NCI-H345 treated with DMSO at 0.1 percent for 48 hours (cell line): ENCODE data around the gene LRMDA.
A peak's percentile ranks its signal among the peaks of the same experiment; 100 is the strongest.

Source experiments
- DNase-seq: peaks from one replicate; lab custom pipeline; 2025; ENCODE audit not compliant: unreplicated experiment; lab: John Stamatoyannopoulos, UW

The LRMDA gene

DNA sequence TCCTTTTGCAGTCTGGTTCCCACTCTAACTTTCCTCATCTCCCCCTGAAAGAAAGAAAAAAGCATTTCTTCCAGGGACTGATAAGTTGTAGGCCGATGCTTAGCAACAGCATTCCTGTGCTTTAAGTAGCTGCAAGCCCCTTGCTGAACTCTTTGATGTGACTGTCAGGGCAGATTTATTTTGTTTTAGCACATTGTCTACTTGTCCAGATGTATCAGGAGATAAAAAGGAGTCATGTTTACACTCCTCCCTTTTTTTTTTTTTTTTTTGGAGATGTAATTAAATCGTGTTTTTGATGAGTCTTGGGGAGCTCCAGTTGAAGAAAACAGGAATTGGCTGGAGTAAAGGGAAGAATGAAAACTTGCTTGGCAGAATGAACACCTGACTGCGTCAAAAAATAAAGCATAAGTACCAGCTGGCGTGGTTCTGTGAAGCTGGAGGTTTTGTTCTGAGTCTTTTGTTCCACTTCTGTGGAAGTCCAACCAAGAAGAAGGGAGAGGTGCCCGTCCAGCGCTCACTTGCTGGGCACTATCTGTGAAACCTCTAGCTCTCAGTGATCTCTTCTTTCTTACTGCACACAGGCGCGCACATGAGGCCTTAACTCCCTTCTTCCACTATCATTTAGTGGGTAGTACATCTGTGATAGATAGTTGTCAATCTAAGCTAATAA lies 871.7 kb downstream of the LRMDA start:
- no peak for DNase-seq

DNA sequence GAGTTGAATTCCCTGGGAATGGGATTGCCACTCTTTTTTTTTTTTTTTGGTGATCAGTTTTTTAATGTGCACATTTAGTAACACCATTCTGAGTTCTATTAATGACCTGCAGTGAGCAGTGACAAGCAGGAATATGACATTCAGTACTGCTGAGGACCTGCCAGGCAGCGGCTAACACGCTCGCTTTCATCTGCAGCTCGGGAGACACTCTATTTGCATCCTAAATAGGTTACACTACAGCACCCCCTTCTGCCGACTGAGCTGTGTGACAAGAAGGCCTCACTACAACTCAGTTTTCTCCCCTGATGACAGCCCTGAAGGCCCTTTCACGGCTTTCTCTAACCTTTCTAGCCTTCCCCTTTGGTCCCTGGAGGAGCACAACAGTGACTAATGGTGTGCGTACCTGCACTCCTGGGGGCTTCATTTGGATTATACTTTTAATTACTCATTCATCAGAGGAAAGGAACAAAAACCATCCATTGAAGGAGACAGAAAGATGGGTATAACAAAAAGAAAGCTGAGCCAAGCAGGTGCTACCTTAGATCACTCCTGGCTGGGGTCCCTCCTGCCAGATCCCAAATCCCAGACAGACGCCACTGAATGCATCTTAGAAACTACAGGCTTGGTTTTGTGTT lies 872.4 kb downstream of the LRMDA start:
- DNase-seq, result peak; percentile 75

DNA sequence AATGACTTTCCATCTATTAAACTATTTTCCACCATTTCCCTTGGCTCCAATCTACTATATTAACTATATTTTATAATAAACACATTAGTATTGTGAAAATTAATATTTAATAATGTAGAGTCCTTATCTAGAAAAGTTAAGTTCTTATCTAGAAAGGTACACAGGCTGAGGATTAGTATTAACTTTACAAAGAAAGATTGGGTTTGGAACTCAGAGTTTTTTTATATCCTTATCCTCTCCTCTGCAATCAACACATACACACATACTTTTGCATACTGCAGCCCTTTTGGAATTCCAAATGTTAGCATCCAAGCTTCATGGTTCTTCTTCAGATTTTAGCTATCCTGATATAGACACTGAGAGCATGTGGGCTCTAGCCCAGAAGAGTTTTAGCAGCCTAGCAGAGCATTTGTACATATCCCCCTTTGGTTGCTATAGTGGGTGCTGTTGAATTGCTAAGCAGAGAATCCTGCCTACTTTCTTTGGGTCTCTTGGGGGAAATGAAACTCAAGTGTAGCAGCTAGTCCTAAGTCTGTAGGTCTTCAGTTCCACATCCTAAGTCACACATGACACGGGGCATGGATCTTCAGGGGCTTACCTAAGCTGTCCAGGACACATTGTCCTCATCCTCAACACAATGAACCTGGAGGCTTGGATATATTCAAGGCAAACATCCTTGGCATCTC lies 874.6 kb downstream of the LRMDA start:
- DNase-seq, result no peak

DNA sequence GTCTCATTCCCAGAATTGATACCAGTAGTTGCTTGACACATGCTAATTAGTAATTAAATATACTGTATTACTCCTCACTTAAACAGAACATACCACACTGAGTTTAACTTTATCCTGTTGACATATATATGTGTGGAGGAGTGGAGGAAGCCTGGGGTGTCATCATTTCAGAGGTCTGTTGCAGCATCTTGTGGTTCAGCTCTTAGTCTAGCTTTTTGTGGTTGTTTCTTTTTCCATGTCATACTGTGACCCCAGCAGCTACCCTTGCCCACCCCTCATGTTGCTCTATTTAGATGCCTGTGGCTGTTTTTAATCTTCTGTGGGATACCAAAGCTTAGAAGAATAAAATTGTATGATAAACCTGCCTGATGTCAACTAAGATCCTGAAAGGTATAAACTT lies 875.4 kb downstream of the LRMDA start:
- DNase-seq, result no peak

DNA sequence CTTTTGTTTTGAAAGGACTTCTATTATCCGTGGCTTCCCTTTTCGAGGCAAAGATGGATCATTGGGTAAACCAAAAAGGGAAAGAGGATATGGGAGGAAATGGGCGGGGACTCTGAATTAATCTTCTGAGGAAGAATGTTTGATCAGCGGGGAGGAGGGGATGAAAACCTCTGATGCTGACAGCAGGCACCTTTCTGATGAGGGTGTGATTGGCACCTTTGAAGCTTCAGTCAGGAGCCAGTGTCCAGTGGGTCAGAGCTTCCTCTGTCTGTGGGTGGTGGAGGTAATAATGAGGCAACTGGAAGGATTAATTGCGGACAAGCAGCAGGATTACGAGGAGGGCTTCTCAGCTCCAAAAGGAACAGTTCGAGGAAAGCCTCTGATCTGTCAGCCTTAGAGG lies 877.6 kb downstream of the LRMDA start:
- DNase-seq, result no peak

DNA sequence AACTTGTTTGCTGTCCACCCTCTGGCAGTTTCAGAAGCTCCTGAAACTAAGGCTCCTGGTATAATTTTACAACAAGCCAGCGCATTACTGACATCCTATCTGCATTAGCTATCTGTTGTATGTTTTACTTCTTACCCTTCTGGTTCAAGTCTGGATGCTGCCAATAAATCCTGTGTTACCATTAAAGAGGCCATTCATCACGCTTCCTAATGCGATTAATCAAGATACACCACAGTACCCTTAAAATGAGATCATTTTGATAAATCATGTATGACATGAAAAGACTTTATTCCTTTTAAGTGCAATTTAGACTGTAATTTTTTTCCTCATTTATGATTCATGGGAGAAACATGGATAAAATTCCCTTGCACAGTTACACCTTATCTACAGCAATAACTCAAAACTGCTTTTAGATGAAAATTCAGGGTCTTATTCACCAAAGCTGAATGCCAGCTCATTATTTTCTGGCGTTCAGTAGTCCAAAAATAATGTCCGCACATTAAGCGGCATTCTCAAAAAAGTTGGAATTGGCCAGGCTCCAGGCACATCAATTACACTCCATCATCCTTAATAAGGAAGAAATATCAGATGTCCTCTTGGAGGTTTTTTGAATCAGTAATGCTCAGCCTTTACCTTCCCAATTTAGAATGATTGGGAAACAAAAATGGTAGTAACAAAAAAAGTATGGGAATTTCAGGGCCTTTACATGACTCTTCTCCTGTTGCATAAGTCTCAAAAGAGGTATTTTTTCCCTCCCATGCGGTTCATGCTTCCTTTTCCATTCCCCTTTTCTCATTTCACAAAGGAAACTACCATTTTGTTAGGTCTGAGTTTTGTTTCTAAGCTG lies 878.5 kb downstream of the LRMDA start:
- DNase-seq, result no peak

DNA sequence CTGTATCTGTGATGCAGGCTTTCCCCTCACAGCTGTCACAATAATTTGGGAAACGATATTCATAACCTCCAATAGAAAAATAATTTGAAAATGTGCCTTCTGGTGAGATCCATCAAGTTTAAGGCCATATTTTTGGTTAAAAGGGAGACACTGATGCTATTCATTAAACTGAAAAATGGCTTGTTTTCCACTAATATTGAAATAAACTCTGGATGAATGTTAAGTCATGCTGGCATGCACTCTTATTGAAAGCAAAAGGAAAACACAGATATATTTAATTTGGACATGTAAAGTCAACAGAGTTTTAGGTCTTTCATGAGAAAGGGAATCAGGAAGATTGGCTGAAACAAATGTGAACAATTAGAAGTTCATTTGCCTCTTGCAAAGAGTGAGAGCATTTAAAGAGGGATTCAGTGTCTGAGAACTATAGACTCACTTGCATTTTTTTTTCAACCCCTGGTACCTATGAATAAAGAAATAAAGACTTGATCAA lies 879.2 kb downstream of the LRMDA start:
- no peak for DNase-seq

DNA sequence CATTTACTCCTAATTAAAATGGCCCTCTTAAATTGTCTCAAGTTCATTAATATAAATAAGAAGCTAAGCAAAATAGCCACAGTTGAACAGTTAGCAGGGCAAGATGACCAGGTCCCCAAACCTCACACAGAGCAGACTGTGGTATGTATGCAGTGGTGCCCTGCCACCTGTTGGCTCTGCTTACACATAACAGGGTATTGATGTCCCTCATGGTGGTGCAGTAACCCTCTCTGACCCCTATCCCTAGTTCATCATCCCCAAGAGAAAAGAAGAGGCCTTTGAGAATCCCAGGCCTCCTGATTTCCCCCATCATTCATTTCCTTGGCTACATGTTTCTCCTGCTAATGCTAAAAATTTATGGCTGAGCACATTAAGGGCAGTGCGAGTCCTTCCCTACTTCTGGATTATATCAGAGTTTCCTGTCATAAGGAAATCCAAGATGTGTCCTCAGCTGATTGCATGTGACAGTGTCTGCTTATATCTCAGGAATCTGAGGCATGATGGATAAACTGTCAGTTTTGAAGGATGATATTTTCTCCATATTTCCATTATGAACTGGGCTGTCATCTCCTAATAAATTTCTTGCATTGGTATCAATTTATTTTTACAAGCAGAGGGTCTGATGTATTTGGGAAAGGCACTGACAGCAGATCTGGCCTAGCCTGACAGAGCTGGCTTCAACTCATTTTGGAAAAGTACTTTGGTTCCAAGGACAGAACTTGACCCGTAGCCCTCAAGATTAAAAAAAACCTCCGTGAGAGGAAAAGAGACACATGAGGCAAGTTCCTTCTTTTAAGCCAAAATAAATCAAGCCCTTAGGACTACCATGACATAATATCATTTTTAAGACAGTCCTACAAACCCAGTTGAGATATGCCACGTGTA lies 880.6 kb downstream of the LRMDA start:
- DNase-seq, result no peak

DNA sequence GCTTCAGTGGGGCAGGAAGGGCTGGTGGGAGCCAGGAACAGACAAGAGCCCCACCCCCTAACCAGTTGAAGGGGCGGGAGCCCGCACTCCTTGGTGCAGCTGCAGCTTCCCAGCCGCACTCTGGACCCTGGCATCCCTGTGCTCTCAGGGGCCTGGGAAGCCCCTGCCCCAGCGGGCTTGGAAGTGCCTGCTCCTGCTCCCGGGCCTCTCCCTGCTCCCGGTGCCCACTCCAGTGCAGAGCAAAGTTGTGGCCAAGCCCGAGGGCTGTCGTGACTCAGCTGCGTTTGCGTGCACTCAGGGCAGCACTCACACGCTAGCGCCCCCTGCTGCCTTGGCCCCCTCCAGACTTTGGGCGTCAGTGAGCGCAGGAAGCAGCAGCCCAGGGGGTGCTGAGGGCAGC lies 883.8 kb downstream of the LRMDA start:
- no peak for DNase-seq

DNA sequence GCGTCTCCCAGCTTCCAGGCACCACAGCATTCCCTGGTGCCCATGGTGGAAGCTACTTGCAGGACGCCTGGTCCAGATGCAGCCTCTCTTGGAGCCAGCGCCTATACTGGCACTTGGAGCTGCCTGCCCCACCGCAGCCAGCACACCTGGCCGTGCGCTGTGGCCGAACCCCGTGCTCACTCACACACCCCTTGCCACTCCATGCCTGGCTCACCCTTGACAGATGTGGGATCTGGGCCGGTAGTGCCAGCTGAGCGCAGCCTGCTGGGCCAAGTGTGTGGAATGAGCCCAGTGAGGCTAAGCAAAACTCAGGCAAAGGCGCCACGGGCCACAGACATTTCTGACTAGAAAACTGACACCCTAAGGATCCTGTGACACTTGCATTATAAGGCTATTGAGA lies 884.8 kb downstream of the LRMDA start:
- DNase-seq, result no peak

DNA sequence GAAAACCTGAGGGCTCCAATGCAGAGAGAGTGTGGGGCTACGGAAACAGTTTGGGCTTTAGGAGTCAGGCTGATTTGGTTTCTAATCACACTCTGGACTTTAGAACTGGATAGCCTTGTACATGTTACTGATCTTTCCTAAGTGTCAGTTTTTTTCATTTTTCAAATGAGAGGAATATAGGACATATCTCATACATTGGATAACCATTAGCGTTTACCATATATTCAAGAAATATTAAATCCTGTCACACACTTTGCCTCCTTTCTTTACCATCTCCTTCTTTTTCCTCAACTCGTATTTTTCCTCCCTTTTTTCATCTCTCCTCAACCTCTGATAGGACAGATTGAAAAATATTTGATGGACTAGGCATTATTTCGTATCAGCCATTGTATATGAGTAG lies 885.7 kb downstream of the LRMDA start:
- DNase-seq, result no peak

DNA sequence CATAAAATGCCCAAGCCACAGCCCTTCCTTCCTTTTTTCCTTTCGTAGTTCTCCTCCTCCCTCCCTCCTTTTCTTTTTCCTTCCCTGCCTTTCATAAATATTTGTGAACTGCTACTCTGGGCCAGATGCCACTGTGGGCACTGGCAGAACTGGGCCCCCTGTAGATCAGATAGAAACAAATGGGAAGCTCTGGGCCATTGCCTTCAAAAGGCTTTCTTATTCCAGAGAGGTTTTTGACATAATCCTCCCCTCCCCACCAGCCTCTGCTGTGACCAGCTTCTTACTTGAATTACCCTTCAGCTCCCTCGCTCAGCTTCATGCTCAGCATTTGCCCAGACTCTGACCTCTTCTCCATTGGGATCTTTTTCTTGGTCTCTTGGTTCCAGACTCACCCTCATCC lies 886.8 kb downstream of the LRMDA start:
- DNase-seq, result no peak

DNA sequence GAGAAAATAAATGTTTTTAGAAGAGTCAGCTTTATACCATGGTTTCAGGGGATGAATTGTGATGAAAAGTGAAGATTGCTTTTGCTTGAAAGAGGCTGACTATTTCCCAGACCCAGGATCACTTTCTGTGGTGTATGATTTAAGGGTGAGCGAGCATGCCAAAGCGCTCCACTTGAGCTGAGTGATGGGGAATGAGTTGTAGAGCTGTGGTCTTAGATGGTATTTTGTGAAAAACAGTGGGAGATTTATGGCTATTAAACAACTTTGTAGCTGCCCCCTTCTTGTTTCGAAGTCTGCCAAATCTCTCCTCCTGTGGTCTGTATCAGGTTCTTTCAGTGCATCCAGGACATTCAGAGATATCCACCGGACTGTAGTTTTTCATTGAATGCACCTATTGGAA lies 888.2 kb downstream of the LRMDA start:
- no peak for DNase-seq

DNA sequence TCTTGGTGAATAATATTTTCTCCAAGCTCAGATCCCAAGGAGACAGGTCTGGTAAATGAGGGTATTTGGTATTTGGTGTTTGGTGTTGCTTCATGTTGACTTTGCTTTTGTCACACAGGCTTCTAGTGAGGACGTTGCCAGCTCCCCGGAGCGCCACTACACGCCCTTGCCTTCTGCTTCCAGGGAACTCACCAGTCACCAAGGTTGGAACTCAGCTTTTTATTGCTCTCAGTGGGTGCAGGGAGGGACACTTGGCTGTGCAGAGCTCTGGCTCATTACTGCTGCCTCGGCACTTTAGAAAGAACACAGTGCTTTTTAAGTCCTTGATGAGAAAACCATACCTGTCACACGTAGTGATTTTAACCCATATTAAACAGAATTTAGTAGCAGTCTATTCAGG lies 892.9 kb downstream of the LRMDA start:
- DNase-seq, result peak; percentile 65

DNA sequence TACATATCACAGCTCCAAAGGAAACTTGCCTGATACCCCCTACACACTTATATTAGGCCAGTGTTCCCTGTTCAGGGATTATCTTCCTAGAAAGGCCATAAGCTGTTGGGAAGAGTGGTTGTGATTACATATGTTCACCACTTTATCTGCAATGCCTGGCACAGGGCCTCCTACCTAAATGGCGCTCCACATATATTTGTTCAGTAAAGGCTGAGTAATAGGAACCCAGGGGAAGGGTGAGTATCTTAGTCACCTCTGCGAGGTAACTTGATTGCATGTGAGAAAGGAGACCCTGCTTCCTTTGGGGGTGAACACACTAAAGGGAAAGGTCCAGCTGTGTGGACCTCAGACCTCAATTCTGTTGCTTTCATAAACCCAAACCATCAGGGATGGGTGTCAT lies 896.0 kb downstream of the LRMDA start:
- no peak for DNase-seq

DNA sequence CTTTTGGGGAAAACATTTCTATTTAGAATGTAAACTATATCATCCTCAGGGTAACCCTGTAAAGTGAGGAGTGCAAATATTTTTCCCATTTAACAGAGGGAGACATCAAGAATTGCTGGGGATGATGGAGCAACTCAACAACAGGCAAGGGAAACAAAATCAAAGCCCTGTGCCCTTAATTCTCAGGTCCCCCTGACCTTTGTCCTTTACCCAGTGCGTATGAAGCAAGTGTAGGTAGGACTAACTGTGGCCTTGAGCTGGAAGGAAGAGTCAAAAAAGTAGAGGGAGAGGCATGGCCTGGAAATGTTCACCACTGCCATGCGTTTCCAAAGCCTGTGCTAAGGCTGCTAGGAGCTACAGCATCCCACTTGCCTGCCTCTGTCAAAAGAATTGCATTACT lies 896.9 kb downstream of the LRMDA start:
- DNase-seq, result no peak

DNA sequence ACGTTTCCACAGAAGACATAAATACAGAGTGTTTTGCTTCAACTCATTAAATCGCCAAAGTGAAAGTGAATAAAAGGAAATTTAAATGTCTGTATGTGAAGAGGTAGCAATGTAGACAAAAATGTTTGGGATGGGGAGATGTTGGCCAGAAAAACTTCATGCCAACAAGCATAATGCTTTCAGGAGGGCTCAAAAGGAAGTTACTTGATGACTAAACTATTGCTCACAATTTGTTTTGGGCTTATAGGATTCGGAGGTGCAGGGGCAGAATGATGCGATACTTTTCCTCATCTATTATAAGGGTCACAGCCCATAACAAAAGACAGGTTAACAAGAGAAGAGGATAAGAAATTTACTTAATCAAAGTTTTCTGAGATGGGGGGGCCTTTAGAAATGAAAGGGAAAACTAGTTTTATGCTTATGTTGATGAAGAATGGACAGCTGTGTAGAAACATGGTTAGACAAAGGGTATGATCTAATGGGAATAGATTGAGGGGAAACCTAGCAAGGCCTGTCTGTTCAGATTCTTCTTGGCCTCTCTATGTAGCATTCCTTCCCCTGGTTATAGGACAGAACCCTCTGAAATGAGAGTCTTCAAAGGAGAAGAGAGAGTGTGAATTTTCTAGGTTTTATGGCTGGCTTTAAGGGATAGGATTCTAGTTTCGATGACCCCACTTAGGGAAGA lies 898.6 kb downstream of the LRMDA start:
- DNase-seq, result no peak

DNA sequence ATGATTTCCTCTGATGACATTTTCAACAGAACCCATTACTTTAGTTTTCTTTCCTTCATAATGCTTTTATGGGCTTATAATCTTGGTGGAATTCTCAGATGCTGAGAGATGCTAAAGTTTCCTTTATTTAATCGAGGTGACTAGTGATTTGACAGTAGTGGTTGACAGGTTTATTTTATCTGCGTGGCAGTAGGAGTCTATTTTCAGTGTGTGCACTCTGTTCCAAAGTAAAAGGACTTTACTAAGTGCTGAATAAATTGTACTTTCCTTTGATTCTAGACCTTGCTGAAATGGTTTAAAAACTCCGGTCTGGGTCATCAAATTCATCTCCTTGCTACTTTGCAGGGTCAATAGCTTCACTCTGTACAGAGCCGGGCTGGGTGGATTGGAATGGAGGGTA lies 900.3 kb downstream of the LRMDA start:
- DNase-seq, result no peak

DNA sequence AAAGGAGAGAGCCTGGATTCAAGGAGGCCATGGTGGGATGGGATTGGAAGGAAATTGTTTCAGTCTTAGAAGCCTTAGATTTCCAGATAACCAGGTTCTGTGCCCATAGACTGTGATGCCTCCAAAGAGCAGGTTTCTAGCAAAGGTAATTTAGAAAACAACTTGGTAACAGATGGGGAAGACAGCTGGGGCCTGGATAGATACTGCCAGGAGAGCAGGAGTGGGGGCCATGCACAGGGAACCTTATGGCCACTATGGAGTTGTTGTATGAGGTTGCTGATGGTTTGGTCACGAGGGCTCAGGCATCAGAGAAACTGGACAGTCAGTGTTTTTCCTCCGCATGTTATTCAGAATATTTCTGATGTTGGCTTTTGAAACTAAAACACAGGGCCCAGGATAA lies 901.9 kb downstream of the LRMDA start:
- no peak for DNase-seq

DNA sequence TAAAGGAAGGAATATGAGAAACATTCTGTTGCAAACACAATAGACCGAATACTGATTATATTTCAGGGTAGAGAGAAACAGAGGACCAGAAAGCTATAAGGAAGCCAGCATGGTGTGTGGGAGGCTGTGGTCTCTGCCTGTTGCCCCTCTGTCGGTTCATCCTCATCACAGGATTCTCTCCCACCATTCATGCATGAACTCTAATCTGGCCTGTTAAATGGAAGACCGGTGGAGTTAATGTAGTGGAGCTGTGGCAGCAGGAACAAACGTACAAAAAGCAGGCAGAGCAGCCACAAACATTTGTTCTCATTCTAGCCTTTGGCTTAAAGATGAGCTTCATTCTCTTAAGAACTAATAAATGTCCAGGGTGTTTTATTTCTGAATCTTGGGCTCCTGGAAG lies 902.4 kb downstream of the LRMDA start:
- DNase-seq, result no peak
